ENCODE data around the gene C1orf185.
A peak's percentile ranks its signal among the peaks of the same experiment; 100 is the strongest.

C1orf185 gene

GRCh38 chr1:51070640-51071039, 31.4 kb upstream of the C1orf185 start:
- ATAC-seq (ENCODE audit: low read depth) (peak; percentile 95), DNase-seq (ENCODE audit: low spot score) (no peak)
- H3K4me3 ChIP-seq (ENCODE audit: severe bottlenecking): no peak overlapping the region
- no peak for TF ChIP-seq CTCF (IDR thresholded peaks at IDR 0.05; ENCODE audit: poor library complexity, severe bottlenecking)
- H3K27me3 ChIP-seq (ENCODE audit: insufficient read depth, poor library complexity, severe bottlenecking): no peaks in the 10 kb centered on the region
- H3K4me1 ChIP-seq (ENCODE audit: insufficient read depth, poor library complexity, severe bottlenecking): peaks cover 22% of the 10 kb centered on the region
- H3K27ac ChIP-seq (ENCODE audit: poor library complexity, severe bottlenecking): peak overlapping the region; percentile 63
- no peaks in the 10 kb centered on the region for H3K9me3 ChIP-seq (ENCODE audit: severe bottlenecking)
- H3K36me3 ChIP-seq (ENCODE audit: low read depth): no peaks in the 10 kb centered on the region

GRCh38 chr1:51071291-51072042, 30.6 kb upstream of the C1orf185 start:
- no peaks in the 10 kb centered on the region for H3K36me3 ChIP-seq (ENCODE audit: low read depth)
- H3K27ac ChIP-seq (ENCODE audit: poor library complexity, severe bottlenecking): peak overlapping the region; percentile 63
- H3K9me3 ChIP-seq (ENCODE audit: severe bottlenecking): no peaks in the 10 kb centered on the region
- no peak overlapping the region for H3K4me3 ChIP-seq (ENCODE audit: severe bottlenecking)
- DNase-seq (ENCODE audit: low spot score): no peak
- peaks cover 22% of the 10 kb centered on the region for H3K4me1 ChIP-seq (ENCODE audit: insufficient read depth, poor library complexity, severe bottlenecking)
- ATAC-seq (ENCODE audit: low read depth): 0 out of 3 replicates have a peak, but pooled peaks have one; percentile 10
- TF ChIP-seq CTCF (IDR thresholded peaks at IDR 0.05; ENCODE audit: poor library complexity, severe bottlenecking): no peak
- no peaks in the 10 kb centered on the region for H3K27me3 ChIP-seq (ENCODE audit: insufficient read depth, poor library complexity, severe bottlenecking)

- Histone ChIP-seq H3K27me3 (ENCODE audit: insufficient read depth, poor library complexity, severe bottlenecking) (no peaks in the 10 kb centered on the region), H3K36me3 (ENCODE audit: low read depth) (no peaks in the 10 kb centered on the region), H3K27ac (ENCODE audit: poor library complexity, severe bottlenecking) (peak overlapping the region; percentile 63), H3K9me3 (ENCODE audit: severe bottlenecking) (no peaks in the 10 kb centered on the region), H3K4me3 (ENCODE audit: severe bottlenecking) (no peak overlapping the region), H3K4me1 (ENCODE audit: insufficient read depth, poor library complexity, severe bottlenecking) (peaks cover 22% of the 10 kb centered on the region)
- ATAC-seq (ENCODE audit: low read depth) (peak; percentile 19; the same call in 1 of the 3 replicates), DNase-seq (ENCODE audit: low spot score) (no peak)
- no peak for TF ChIP-seq CTCF (IDR thresholded peaks at IDR 0.05; ENCODE audit: poor library complexity, severe bottlenecking)
These were observed 30.0 kb upstream of the C1orf185 start for GRCh38 chr1:51072043-51072439.

- no peak overlapping the region for H3K27ac ChIP-seq (ENCODE audit: poor library complexity, severe bottlenecking)
- peaks cover 22% of the 10 kb centered on the region for H3K4me1 ChIP-seq (ENCODE audit: insufficient read depth, poor library complexity, severe bottlenecking)
- no peak for TF ChIP-seq CTCF (IDR thresholded peaks at IDR 0.05; ENCODE audit: poor library complexity, severe bottlenecking)
- H3K27me3 ChIP-seq (ENCODE audit: insufficient read depth, poor library complexity, severe bottlenecking): no peaks in the 10 kb centered on the region
- no peaks in the 10 kb centered on the region for H3K9me3 ChIP-seq (ENCODE audit: severe bottlenecking)
- no peak for DNase-seq (ENCODE audit: low spot score)
- ATAC-seq (ENCODE audit: low read depth): no peak
- H3K36me3 ChIP-seq (ENCODE audit: low read depth): no peaks in the 10 kb centered on the region
- no peak overlapping the region for H3K4me3 ChIP-seq (ENCODE audit: severe bottlenecking)
These were observed 29.4 kb upstream of the C1orf185 start for GRCh38 chr1:51072651-51073050.

GRCh38 chr1:51073456-51073855, 28.6 kb upstream of the C1orf185 start:
- ATAC-seq (ENCODE audit: low read depth) (no peak), DNase-seq (ENCODE audit: low spot score) (no peak)
- Histone ChIP-seq H3K9me3 (ENCODE audit: severe bottlenecking) (no peaks in the 10 kb centered on the region), H3K27ac (ENCODE audit: poor library complexity, severe bottlenecking) (no peak overlapping the region), H3K27me3 (ENCODE audit: insufficient read depth, poor library complexity, severe bottlenecking) (no peaks in the 10 kb centered on the region), H3K36me3 (ENCODE audit: low read depth) (no peaks in the 10 kb centered on the region), H3K4me3 (ENCODE audit: severe bottlenecking) (no peak overlapping the region), H3K4me1 (ENCODE audit: insufficient read depth, poor library complexity, severe bottlenecking) (peaks cover 22% of the 10 kb centered on the region)
- TF ChIP-seq CTCF (IDR thresholded peaks at IDR 0.05; ENCODE audit: poor library complexity, severe bottlenecking): no peak

Measured in RWPE2 (cell line).